ENCODE measurements around the gene ANKRD49.

- no peak for TF ChIP-seq CTCF (conservative IDR thresholded peaks at IDR 0.05)
- no peak for TF ChIP-seq EZH2 (IDR thresholded peaks at IDR 0.05; ENCODE audit: low read depth)
Measured at GRCh38 chr11:94450048-94450447, 43.7 kb upstream of the ANKRD49 start.

All from PC-9 (cell line).